ENCODE data around the gene S100A3. TPM values are rescaled to one million over a fixed set of nuclear protein-coding genes. Genes with fewer than 3 reads are reported as not detected.
"Not testable (repeated sequence)": the region's sequence is repeated elsewhere in the genome, so short reads cannot be mapped to it uniquely, and the experiment has no call there.

S100A3 gene
- total RNA-seq, 4 donors from 2014 or later = 1.2 to 78.2 (median 2.2) TPM; not detected in 1

DNA sequence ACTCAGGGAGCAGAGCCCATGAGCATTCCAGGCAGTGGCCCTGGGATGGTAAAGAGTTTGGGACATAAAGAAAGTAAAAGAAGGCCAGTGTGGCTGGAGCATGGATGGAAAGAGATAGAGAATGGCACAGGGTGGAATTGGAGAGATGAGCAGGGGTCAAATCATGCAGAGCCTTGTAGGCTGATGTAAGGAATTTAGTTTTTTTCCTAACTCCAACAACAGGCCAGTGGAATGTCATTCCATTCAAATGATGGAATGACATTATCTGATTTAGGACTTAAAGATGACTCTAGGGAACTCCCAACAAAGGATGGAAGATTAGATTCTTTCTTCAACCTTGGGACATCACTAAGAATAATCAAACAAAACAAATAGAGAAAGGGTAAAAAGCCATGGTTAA is 29.4 kb upstream of the S100A3 start:
- no peak for TF ChIP-seq CTCF (IDR thresholded peaks at IDR 0.05)
- TF ChIP-seq POLR2A (IDR thresholded peaks at IDR 0.05) = no peak
- intact Hi-C loops (cut with DNase I; ENCODE audit: low total_unique reads) = loop anchor here (10.0 kb wide), 2 partner anchors 86 to 176 kb away; no protein-coding TSS in a partner anchor
- H3K4me3 ChIP-seq (ENCODE audit: low read depth, poor library complexity, severe bottlenecking) = no peak overlapping the region
- no peak for DNase-seq (ENCODE audit: low spot score in 2 of 2)

GRCh38 chr1:153577624-153578051 is 28.6 kb upstream of the S100A3 start:
- TF ChIP-seq POLR2A (IDR thresholded peaks at IDR 0.05) = no peak
- TF ChIP-seq CTCF (IDR thresholded peaks at IDR 0.05) = no peak
- DNase-seq (ENCODE audit: low spot score in 2 of 2) = no peak
- 24 to 35% methylated on average over 9 of the region's 9 CpGs for WGBS, 2 donors
- intact Hi-C loops (cut with DNase I; ENCODE audit: low total_unique reads) = loop anchor here (10.0 kb wide), 2 partner anchors 87 to 177 kb away; no protein-coding TSS in a partner anchor
- no peak overlapping the region for H3K4me3 ChIP-seq (ENCODE audit: low read depth, poor library complexity, severe bottlenecking)

- DNase-seq (ENCODE audit: low spot score in 2 of 2) = no peak
- H3K4me3 ChIP-seq (ENCODE audit: low read depth, poor library complexity, severe bottlenecking) = no peak overlapping the region
- TF ChIP-seq CTCF (IDR thresholded peaks at IDR 0.05) = no peak
- no peak for TF ChIP-seq POLR2A (IDR thresholded peaks at IDR 0.05)
- intact Hi-C loops (cut with DNase I; ENCODE audit: low total_unique reads) = loop anchor here (10.0 kb wide), 2 partner anchors 88 to 178 kb away; no protein-coding TSS in a partner anchor
- WGBS, 2 donors = 54 to 61% methylated on average over 4 of the region's 4 CpGs
Observed at GRCh38 chr1:153577138-153577537, 28.1 kb upstream of the S100A3 start.

DNA sequence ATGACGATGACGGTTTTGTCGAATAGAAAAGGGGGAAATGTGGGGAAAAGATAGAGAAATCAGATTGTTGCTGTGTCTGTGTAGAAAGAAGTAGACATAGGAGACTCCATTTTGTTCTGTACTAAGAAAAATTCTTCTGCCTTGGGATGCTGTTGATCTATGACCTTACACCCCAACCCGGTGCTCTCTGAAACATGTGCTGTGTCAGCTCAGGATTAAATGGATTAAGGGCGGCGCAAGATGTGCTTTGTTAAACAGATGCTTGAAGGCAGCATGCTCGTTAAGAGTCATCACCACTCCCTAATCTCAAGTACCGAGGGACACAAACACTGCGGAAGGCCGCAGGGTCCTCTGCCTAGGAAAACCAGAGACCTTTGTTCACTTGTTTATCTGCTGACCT is 26.4 kb upstream of the S100A3 start:
- 86 to 87% methylated on average over 10 of the region's 10 CpGs for WGBS, 2 donors
- intact Hi-C loops (cut with DNase I; ENCODE audit: low total_unique reads) = loop anchor here (10.0 kb wide), 2 partner anchors 89 to 179 kb away; no protein-coding TSS in a partner anchor
- DNase-seq (ENCODE audit: low spot score in 2 of 2); H3K4me3 ChIP-seq (ENCODE audit: low read depth, poor library complexity, severe bottlenecking): not testable (repeated sequence)

DNA sequence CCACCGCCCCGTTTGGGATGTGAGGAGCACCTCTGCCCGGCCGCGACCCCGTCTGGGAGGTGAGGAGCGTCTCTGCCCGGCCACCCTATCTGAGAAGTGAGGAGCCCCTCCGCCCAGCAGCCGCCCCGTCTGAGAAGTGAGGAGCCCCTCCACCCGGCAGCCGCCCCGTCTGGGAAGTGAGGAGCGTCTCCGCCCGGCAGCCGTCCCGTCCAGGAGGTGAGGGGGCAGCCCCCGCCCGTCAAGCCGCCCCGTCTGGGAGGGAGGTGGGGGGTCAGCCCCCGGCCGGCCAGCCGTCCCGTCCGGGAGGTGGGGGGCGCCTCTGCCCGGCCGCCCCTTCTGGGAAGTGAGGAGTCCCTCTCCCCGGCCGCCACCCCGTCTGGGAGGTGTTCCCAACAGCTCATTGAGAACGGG is 26.0 kb upstream of the S100A3 start:
- intact Hi-C loops (cut with DNase I; ENCODE audit: low total_unique reads) = loop anchor here (10.0 kb wide), 2 partner anchors 90 to 180 kb away; no protein-coding TSS in a partner anchor
- WGBS, 2 donors = 92% methylated on average over 27 of the region's 35 CpGs
- DNase-seq (ENCODE audit: low spot score in 2 of 2); H3K4me3 ChIP-seq (ENCODE audit: low read depth, poor library complexity, severe bottlenecking): not testable (repeated sequence)

DNA sequence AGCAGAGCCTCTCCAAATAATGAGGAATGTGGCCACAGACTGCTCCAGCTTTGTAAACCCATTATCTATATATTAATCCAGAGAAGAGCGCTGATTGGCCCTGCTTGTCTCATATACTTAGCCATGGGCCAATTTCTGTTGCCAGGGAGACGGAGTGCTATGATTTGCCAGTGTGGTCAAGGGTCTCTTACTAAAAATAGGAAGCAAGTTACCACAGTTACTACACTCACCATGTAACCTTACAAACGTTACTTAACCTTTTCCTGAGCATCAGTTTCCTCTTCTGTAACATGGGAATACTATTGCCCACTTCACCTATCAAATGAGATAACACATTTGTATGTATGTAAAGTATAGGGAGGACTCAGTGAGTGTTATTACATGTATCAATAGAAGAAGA is 24.3 kb upstream of the S100A3 start:
- intact Hi-C loops (cut with DNase I; ENCODE audit: low total_unique reads) = loop anchor here (10.0 kb wide), 2 partner anchors 91 to 181 kb away; no protein-coding TSS in a partner anchor
- H3K4me3 ChIP-seq (ENCODE audit: low read depth, poor library complexity, severe bottlenecking) = no peak overlapping the region
- no peak for TF ChIP-seq CTCF (IDR thresholded peaks at IDR 0.05)
- TF ChIP-seq POLR2A (IDR thresholded peaks at IDR 0.05) = no peak
- no peak for DNase-seq (ENCODE audit: low spot score in 2 of 2)
- 70 to 83% methylated on average over 3 of the region's 3 CpGs for WGBS, 2 donors

- no peak overlapping the region for H3K4me3 ChIP-seq (ENCODE audit: low read depth, poor library complexity, severe bottlenecking)
- intact Hi-C loops (cut with DNase I; ENCODE audit: low total_unique reads) = loop anchor here (10.0 kb wide), 2 partner anchors 92 to 182 kb away; no protein-coding TSS in a partner anchor
- 4 to 7% methylated on average over 3 of the region's 3 CpGs for WGBS, 2 donors
- peak; percentile 85 to 94 for DNase-seq (ENCODE audit: low spot score in 2 of 2)
- TF ChIP-seq POLR2A (IDR thresholded peaks at IDR 0.05) = no peak
Observed at GRCh38 chr1:153572569-153573015, 23.5 kb upstream of the S100A3 start.
